SK-N-SH (cell line): ENCODE measurements around the gene CRTC3. TPM values are rescaled to one million over a fixed set of nuclear protein-coding genes. Genes with fewer than 3 reads are reported as not detected.
A peak's percentile ranks its signal among the peaks of the same experiment; 100 is the strongest.

ENCODE experiments used
- CTCF ChIA-PET: fragments of 300-600, 350-600 bp; formaldehyde crosslinking; extraction: SDS; loops from one replicate; lab custom pipeline; 2021; lab: Yijun Ruan, JAX
- POLR2A ChIA-PET: fragments of 350-600 bp; sonication (Branson Sonifier 250); formaldehyde crosslinking; extraction: SDS; loops from one replicate; lab custom pipeline; 2020; ENCODE audit warnings: antibody characterized with exemption, inconsistent platforms; lab: Yijun Ruan, JAX
- DNase-seq: peaks from one replicate; pipeline ENCODE4 v3.0.0; 2012
- H2AFZ ChIP-seq: fragments of 200-600 bp; sonication (generic); 2 replicates; pipeline ENCODE4 v1.8.1; 2016; ENCODE audit warnings: antibody characterized with exemption, mild to moderate bottlenecking, low read depth
- H3F3A ChIP-seq: fragments of 200-600 bp; sonication (generic); replicated peaks from 2 replicates; pipeline ENCODE3; 2016; ENCODE audit warnings: antibody characterized with exemption, mild to moderate bottlenecking; ENCODE audit not compliant: insufficient read depth
- H3K27ac ChIP-seq, 2 experiments: fragments of 200-500 bp in 1 of 2; fragments of 200-600 bp in 1 of 2; sonication (Bioruptor generic) in 1 of 2; sonication (generic), shearing (Covaris generic) in 1 of 2; 2 replicates each; pipeline versions ENCODE4 v1.5.1 to v1.6.1; 2014 to 2016; ENCODE audit warnings: low read depth in 2 of 2, inconsistent platforms in 1 of 2, low read length in 1 of 2, mild to moderate bottlenecking in 1 of 2, mixed read lengths in 1 of 2
- H3K27me3 ChIP-seq: fragments of 200-600 bp; sonication (generic), shearing (Covaris generic); 2 replicates; pipeline ENCODE4 v1.6.1; 2016; ENCODE audit warnings: mixed run types; ENCODE audit not compliant: insufficient read depth
- H3K36me3 ChIP-seq, 2 experiments: fragments of 200-500 bp in 1 of 2; fragments of 200-600 bp in 1 of 2; sonication (Bioruptor generic) in 1 of 2; sonication (generic) in 1 of 2; replicated peaks in 1 of 2; 2 replicates each; pipeline versions ENCODE3 to v1.5.1; 2014 to 2016; ENCODE audit warnings: low read length in 1 of 2, mild to moderate bottlenecking in 1 of 2; ENCODE audit not compliant: insufficient read depth in 2 of 2, control insufficient read depth in 1 of 2
- H3K4me1 ChIP-seq, 2 experiments: fragments of 200-500 bp in 1 of 2; fragments of 200-600 bp in 1 of 2; sonication (Bioruptor generic) in 1 of 2; sonication (generic), shearing (Covaris generic) in 1 of 2; 2 replicates each; pipeline versions ENCODE4 v1.5.1 to v1.6.1; 2014 to 2016; ENCODE audit warnings: low read depth in 1 of 2, low read length in 1 of 2, mixed run types in 1 of 2; ENCODE audit not compliant: insufficient read depth in 2 of 2, control insufficient read depth in 1 of 2
- H3K4me2 ChIP-seq: fragments of 200-600 bp; sonication (generic), shearing (Covaris generic); 2 replicates; pipeline ENCODE4 v1.6.1; 2017; ENCODE audit warnings: mixed run types
- H3K4me3 ChIP-seq, 2 experiments: fragments of 200-500 bp in 1 of 2; fragments of 200-600 bp in 1 of 2; sonication (Bioruptor generic) in 1 of 2; sonication (generic), shearing (Covaris generic) in 1 of 2; 2 replicates each; pipeline versions ENCODE4 v1.5.1 to v1.8.1; 2014 to 2016; ENCODE audit warnings: low read depth in 2 of 2, inconsistent platforms in 1 of 2, low read length in 1 of 2, mild to moderate bottlenecking in 1 of 2, mixed read lengths in 1 of 2, moderate library complexity in 1 of 2
- H3K79me2 ChIP-seq: fragments of 200-600 bp; sonication (generic); 2 replicates; pipeline ENCODE4 v1.8.1; 2017; ENCODE audit warnings: mild to moderate bottlenecking; ENCODE audit not compliant: insufficient read depth
- H3K9ac ChIP-seq: fragments of 200-600 bp; sonication (generic); 2 replicates; pipeline ENCODE4 v1.6.1; 2017; ENCODE audit warnings: mixed run types
- H3K9me2 ChIP-seq: fragments of 200-600 bp; sonication (generic); 2 replicates; pipeline ENCODE4 v1.6.1; 2017; ENCODE audit warnings: mixed run types
- H3K9me3 ChIP-seq: fragments of 200-600 bp; sonication (generic); 2 replicates; pipeline ENCODE4 v1.6.1; 2017; ENCODE audit warnings: mixed run types, mild to moderate bottlenecking, moderate library complexity
- H4K20me1 ChIP-seq: fragments of 200-600 bp; sonication (generic); 2 replicates; pipeline ENCODE4 v1.6.1; 2017; ENCODE audit warnings: mild to moderate bottlenecking, mixed run types; ENCODE audit not compliant: insufficient read depth
- CHD2 ChIP-seq: fragments of 150-350 bp; IDR thresholded peaks from 2 replicates; pipeline ENCODE4 v1.6.1; 2018; ENCODE audit warnings: low read length; ENCODE audit not compliant: partially characterized antibody
- ELF1 ChIP-seq: IDR thresholded peaks from 2 replicates; pipeline ENCODE4 v1.4.0; 2012
- GABPA ChIP-seq: IDR thresholded peaks from 2 replicates; pipeline ENCODE4 v1.4.0; 2012; ENCODE audit warnings: low read depth, mild to moderate bottlenecking
- RAD21 ChIP-seq: IDR thresholded peaks from 2 replicates; pipeline ENCODE4 v1.6.1; 2012; ENCODE audit warnings: mild to moderate bottlenecking, low read length
- RFX5 ChIP-seq: IDR thresholded peaks from 2 replicates; pipeline ENCODE4 v1.6.1; 2012; ENCODE audit warnings: mild to moderate bottlenecking, improper control_type of control experiment, low read length
- RXRA ChIP-seq: IDR thresholded peaks from 2 replicates; pipeline ENCODE4 v1.4.0; 2012; ENCODE audit warnings: low read depth, mild to moderate bottlenecking, borderline replicate concordance
- SMC3 ChIP-seq: IDR thresholded peaks from 2 replicates; pipeline ENCODE4 v1.6.1; 2012; ENCODE audit warnings: low read depth, low read length, improper control_type of control experiment
- TAF1 ChIP-seq: IDR thresholded peaks from 2 replicates; pipeline ENCODE4 v1.6.1; 2012; ENCODE audit warnings: low read depth, mild to moderate bottlenecking, low read length, moderate library complexity, borderline replicate concordance
- WGBS: methylation state at CpG from one replicate; pipeline ENCODE4 v1.1.6; 2017; ENCODE audit warnings: low lambda C conversion rate; 5-methylcytosine and 5-hydroxymethylcytosine counted together
- polyA plus RNA-seq, 3 experiments: library from polyadenylated mRNA; depleted of rRNA; stranded (reverse); fragments of >200 nt; gene quantifications; 2 replicates each; pipeline ENCODE4 v1.2.3, GENCODE V29; 2012
- TF ChIP-seq, protein P1 (sequence below): fragments of 200-600 bp; sonication (generic); IDR thresholded peaks from 2 replicates; pipeline ENCODE4 v1.6.1; 2017; ENCODE audit warnings: antibody characterized with exemption, mild to moderate bottlenecking, moderate library complexity
- TF ChIP-seq, protein P2 (sequence below): IDR thresholded peaks from 2 replicates; pipeline ENCODE4 v1.4.0; 2012; ENCODE audit warnings: low read depth

Gene CRTC3
- polyA plus RNA-seq, 1 of the 3 experiments (the other 2 are of a cell fraction): 16.7 TPM

DNA sequence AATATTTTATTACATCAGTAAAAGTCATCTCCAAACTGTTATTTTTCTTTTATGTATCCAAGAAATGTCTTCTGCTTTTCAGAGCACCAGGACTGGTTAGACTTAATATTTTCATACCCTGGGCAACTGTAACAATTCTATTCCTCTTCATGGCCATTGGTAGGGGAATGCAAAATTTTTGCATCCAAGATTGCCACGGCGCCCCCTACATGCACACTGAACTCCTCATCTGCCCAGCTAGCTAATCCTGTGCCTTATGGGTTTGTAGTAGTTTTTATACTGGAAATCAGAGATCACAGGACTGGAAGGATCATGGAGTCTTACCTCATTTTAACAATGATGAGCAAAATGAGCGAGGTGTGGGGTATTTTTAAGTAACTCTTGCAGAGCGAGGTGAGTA lies 74.2 kb downstream of the CRTC3 start:
- Histone ChIP-seq H3K4me3 (no peak overlapping the region), H3K27ac (no peak overlapping the region), H3K27me3 (no peaks in the 10 kb centered on the region), H4K20me1 (no peaks in the 10 kb centered on the region), H3K9me2 (no peaks in the 10 kb centered on the region), H3K4me2 (no peak overlapping the region), H3K9ac (no peak overlapping the region), H3F3A (no peaks in the 10 kb centered on the region), H3K9me3 (no peaks in the 10 kb centered on the region), H2AFZ (no peak overlapping the region), H3K79me2 (no peaks in the 10 kb centered on the region), H3K4me1 (peaks cover 0 to under 1% of the 10 kb centered on the region in 2 experiments; a peak in 1 of 4 replicates), H3K36me3 (peaks cover 6 to 15% of the 10 kb centered on the region in 2 experiments)
- POLR2A ChIA-PET: no interaction called here
- TF ChIP-seq ELF1 (no peak), SMC3 (peak; percentile 29; the same call in 1 of the 2 replicates), RAD21 (peak; percentile 52)
- TF ChIP-seq, protein P1, sequence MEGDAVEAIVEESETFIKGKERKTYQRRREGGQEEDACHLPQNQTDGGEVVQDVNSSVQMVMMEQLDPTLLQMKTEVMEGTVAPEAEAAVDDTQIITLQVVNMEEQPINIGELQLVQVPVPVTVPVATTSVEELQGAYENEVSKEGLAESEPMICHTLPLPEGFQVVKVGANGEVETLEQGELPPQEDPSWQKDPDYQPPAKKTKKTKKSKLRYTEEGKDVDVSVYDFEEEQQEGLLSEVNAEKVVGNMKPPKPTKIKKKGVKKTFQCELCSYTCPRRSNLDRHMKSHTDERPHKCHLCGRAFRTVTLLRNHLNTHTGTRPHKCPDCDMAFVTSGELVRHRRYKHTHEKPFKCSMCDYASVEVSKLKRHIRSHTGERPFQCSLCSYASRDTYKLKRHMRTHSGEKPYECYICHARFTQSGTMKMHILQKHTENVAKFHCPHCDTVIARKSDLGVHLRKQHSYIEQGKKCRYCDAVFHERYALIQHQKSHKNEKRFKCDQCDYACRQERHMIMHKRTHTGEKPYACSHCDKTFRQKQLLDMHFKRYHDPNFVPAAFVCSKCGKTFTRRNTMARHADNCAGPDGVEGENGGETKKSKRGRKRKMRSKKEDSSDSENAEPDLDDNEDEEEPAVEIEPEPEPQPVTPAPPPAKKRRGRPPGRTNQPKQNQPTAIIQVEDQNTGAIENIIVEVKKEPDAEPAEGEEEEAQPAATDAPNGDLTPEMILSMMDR: peak; percentile 61
- no peak for DNase-seq
- CTCF ChIA-PET: interaction anchor here (1.2 to 1.5 kb wide), 3 partner anchors 30 to 122 kb away, joined by 3 to 5 read pairs (median 4); partner anchors contain the start of gene BLM
- 88% methylated on average over 4 of the region's 4 CpGs for WGBS

DNA sequence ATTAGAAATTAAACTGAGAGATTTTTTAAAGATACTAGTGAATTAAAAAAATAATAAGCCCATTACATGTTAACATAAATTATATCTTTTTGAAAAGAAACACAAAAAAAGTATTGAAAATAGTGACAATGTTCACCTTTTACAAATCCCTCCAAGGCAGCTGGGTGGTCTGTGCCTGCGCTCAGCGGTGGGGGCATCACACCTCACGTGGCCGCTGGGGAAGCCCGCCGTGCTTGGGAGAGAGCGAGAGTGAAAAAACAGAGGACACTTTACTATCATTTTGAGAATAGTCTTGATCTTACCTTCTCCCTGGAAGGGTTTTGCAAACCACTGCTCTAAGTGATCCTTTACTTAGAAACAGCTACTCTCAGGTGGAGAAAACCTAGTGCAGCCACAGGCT lies 76.9 kb downstream of the CRTC3 start:
- no peaks in the 10 kb centered on the region for H3K79me2 ChIP-seq
- no peaks in the 10 kb centered on the region for H3K4me1 ChIP-seq
- 92% methylated on average over 7 of the region's 7 CpGs for WGBS
- ChIA-PET CTCF (no interaction called here), POLR2A (no interaction called here)
- H3K27ac ChIP-seq: no peak overlapping the region
- DNase-seq: no peak
- no peak overlapping the region for H3K4me3 ChIP-seq
- no peaks in the 10 kb centered on the region for H3K27me3 ChIP-seq
- no peaks in the 10 kb centered on the region for H3K9me2 ChIP-seq
- H2AFZ ChIP-seq: no peak overlapping the region
- H3K4me2 ChIP-seq: no peak overlapping the region
- no peaks in the 10 kb centered on the region for H3F3A ChIP-seq
- H3K9ac ChIP-seq: no peak overlapping the region
- peaks cover 14 to 27% of the 10 kb centered on the region in 2 experiments for H3K36me3 ChIP-seq
- no peaks in the 10 kb centered on the region for H3K9me3 ChIP-seq
- H4K20me1 ChIP-seq: no peaks in the 10 kb centered on the region
- TF ChIP-seq RFX5 (no peak), RXRA (no peak)
- TF ChIP-seq, protein P1: no peak

DNA sequence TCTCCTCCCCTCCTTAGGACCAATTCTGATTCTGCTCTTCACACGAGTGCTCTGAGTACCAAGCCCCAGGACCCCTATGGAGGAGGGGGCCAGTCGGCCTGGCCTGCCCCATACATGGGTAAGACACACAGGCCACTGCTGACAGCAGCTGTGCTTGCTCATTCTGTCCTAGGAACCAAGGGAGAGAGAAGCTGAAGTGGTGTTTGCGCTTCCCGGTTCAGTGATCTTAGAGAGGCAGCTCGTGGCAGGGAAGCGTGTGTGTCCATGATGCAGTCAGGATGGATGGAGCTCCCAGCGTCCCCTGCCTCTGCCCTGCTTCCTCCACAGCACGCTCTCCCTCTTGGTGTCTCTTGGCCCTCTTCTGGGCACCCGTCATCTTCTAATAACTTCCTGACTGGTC lies 77.6 kb downstream of the CRTC3 start:
- CTCF ChIA-PET: interaction anchor here (0.5 kb wide), 1 partner anchor 62 kb away, joined by 3 read pairs; no protein-coding TSS in a partner anchor
- WGBS: 100% methylated on average over 7 of the region's 9 CpGs
- Histone ChIP-seq H3F3A (no peaks in the 10 kb centered on the region), H4K20me1 (no peaks in the 10 kb centered on the region), H3K36me3 (peaks cover 17 to 31% of the 10 kb centered on the region in 2 experiments)
- no peak for TF ChIP-seq GABPA
- TF ChIP-seq, protein P2, sequence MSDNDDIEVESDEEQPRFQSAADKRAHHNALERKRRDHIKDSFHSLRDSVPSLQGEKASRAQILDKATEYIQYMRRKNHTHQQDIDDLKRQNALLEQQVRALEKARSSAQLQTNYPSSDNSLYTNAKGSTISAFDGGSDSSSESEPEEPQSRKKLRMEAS: no peak
- no peak for TF ChIP-seq TAF1
- TF ChIP-seq CHD2: no peak
- no peak for TF ChIP-seq RAD21
- TF ChIP-seq, all 33 proteins: peak for 0
- Histone ChIP-seq H2AFZ (no peak overlapping the region), H3K9me3 (no peaks in the 10 kb centered on the region), H3K9me2 (no peaks in the 10 kb centered on the region), H3K27ac (no peak overlapping the region), H3K27me3 (no peaks in the 10 kb centered on the region), H3K9ac (no peak overlapping the region), H3K79me2 (no peaks in the 10 kb centered on the region), H3K4me2 (no peak overlapping the region), H3K4me3 (no peak overlapping the region), H3K4me1 (no peaks in the 10 kb centered on the region)
- POLR2A ChIA-PET: no interaction called here
- DNase-seq: no peak
